CD4-positive, alpha-beta T cell treated with Interleukin-12 subunit alpha and Interleukin-12 subunit beta, for 1 hour (primary cell): ENCODE measurements around the gene NAA38.
"Not testable (repeated sequence)": the region's sequence is repeated elsewhere in the genome, so short reads cannot be mapped to it uniquely, and the experiment has no call there.

Experiments
- DNase-seq: peaks from one replicate; pipeline ENCODE4 v3.0.0-alpha.2; 2020

The NAA38 gene

GRCh38 chr17:7818746-7819645, 38.4 kb downstream of the NAA38 start:
- DNase-seq: no peak

GRCh38 chr17:7818026-7818425, 39.3 kb downstream of the NAA38 start:
- DNase-seq: no peak

DNA sequence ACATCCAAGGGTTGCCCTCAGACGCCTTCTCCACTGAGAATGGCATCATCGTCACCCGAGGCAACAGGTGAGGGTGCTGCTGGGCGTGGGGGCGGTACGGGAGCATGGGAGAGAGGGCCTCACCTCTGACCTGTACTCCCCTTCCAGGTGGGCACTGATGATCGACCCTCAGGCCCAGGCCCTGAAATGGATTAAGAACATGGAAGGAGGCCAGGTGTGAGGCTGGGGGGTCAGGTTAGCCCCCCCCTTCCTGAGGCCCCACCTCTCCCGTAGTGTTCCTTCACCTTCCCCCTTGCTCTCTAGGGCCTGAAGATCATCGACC, 39.8 kb downstream of the NAA38 start:
- no peak for DNase-seq

GRCh38 chr17:7816926-7817642, 40.3 kb downstream of the NAA38 start:
- DNase-seq: no peak

- no peak for DNase-seq
These were observed 42.4 kb downstream of the NAA38 start for GRCh38 chr17:7814969-7815368.

DNA sequence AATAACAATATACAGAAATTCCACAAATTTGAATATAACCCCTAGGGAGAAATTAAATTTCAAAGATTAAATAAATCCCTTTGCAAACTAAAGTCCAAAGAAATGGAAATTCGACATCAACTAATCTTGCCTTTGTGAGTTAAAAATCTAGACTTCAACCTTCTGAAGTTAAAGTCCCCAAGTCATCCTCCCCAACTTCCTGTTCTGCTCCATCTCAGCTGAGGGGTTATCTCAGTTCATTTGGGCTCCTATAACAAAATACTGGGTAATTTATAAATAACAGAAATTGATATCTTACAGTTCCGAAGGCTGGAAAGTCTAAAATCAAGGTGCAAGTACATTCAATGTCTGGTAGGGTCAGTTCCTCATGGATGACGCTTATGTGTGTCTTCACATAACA, 46.1 kb downstream of the NAA38 start:
- DNase-seq: no peak

- DNase-seq: not testable (repeated sequence)
These were observed 47.5 kb downstream of the NAA38 start for GRCh38 chr17:7809791-7810343.

DNA sequence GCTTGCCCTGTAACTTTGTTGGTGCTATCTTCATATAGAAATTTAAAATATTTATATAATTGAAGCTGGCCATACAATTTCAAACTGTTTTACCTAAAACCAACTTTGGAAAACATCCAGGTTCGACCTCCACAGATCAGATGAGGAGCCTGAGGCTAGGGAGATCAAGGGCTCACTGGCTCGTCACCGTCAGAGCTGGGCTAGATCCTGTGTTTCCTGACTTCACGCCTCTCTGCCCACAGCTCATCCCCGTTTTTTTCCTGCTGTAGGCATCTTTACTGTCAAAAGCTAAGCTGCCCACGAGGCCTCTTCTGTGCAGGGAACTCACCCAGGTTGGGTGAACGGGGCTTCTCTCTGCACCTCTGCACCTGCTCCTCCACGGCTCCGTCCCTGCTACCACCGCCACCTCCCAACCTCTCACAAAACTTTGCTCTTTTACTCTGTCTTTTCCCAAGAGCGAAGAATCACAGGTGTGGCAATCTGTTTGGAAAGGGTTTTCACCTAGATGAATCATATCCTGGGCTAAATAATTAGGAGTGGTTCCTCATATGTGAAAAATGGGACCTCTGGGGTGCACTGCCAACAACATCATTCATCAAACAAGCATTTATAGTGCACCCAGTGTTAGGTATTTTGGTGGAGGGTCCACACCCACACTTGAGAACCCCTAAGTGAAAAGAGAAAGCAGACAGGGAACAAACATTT, 48.1 kb downstream of the NAA38 start:
- DNase-seq: no peak

DNA sequence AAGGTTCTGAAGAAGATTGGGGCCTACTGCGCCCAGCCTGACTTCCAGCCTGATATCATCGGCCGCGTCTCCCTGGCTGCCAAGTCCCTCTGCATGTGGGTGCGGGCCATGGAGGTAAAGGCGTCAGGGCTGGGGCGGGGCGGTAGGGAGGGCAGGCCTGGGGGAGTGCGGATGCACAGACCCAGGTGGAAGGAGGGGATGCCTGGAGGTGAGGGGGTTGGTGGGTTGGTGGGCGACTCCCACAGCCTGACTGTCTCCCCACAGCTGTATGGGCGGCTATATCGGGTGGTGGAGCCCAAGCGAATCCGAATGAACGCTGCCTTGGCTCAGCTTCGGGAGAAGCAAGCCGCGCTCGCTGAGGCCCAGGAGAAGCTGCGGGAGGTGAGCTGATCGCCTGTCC, 50.2 kb downstream of the NAA38 start:
- DNase-seq: no peak
